ENCODE data around the gene ZDHHC8. TPM values are rescaled to one million over a fixed set of nuclear protein-coding genes. Genes with fewer than 3 reads are reported as not detected.
A peak's percentile ranks its signal among the peaks of the same experiment; 100 is the strongest.

ZDHHC8 gene
- total and polyA plus RNA-seq, 12 donors, result 5.7 to 109 (median 36.1) TPM

- Histone ChIP-seq H3K9me3 (replicated peaks in 1 of 3) (no peaks in the 10 kb centered on the region), H3K4me3 (no peak overlapping the region), H3K27me3 (no peaks in the 10 kb centered on the region), H3K4me1 (replicated peaks in 1 of 2) (peaks cover 0 to 2% of the 10 kb centered on the region in 2 donors), H3K27ac (peak overlapping the region in 1 of 5 donors; percentile 38), H3K36me3 (replicated peaks in 1 of 2) (peaks cover 0 to 94% of the 10 kb centered on the region in 2 donors)
- no peak for TF ChIP-seq CTCF (IDR thresholded peaks at IDR 0.05)
- TF ChIP-seq POLR2A (IDR thresholded peaks at IDR 0.05), result no peak
- WGBS, 4 donors, result 90 to 93% (median 92%) methylated on average over 9 of the region's 9 CpGs
- DNase-seq, result no peak
- intact Hi-C loops (cut with DNase I), result no loop called here
Measured at GRCh38 chr22:20110359-20110985, 21.1 kb upstream of the ZDHHC8 start.

- Histone ChIP-seq H3K9me3 (replicated peaks in 1 of 3) (no peaks in the 10 kb centered on the region), H3K27ac (peak overlapping the region in 1 of 5 donors; percentile 52), H3K4me1 (replicated peaks in 1 of 2) (peaks cover 6 to 9% of the 10 kb centered on the region in 2 donors), H3K4me3 (no peak overlapping the region), H3K36me3 (replicated peaks in 1 of 2) (peaks cover 0 to 90% of the 10 kb centered on the region in 2 donors), H3K27me3 (no peaks in the 10 kb centered on the region)
- WGBS, 4 donors, result 60 to 64% (median 61%) methylated on average over 14 of the region's 14 CpGs
- TF ChIP-seq POLR2A (IDR thresholded peaks at IDR 0.05) (no peak), CTCF (IDR thresholded peaks at IDR 0.05) (peak in 5 of 6 experiments; percentile 17 to 35 (median 32))
- DNase-seq, result no peak
- intact Hi-C loops (cut with DNase I), result no loop called here
Measured at GRCh38 chr22:20111045-20111688, 20.4 kb upstream of the ZDHHC8 start.

- peak in 3 of 7 donors; percentile 55 to 59 (median 58) for DNase-seq
- Histone ChIP-seq H3K9me3 (replicated peaks in 1 of 3) (no peaks in the 10 kb centered on the region), H3K4me3 (no peak overlapping the region), H3K4me1 (replicated peaks in 1 of 2) (peaks cover 10 to 13% of the 10 kb centered on the region in 2 donors), H3K36me3 (replicated peaks in 1 of 2) (peaks cover 0 to 82% of the 10 kb centered on the region in 2 donors), H3K27ac (peak overlapping the region in 3 of 5 donors; percentile 51 to 52 (median 52)), H3K27me3 (no peaks in the 10 kb centered on the region)
- 46 to 62% (median 58%) methylated on average over 4 to 7 of the region's 7 CpGs for WGBS, 4 donors
- no peak for TF ChIP-seq CTCF (IDR thresholded peaks at IDR 0.05)
- TF ChIP-seq POLR2A (IDR thresholded peaks at IDR 0.05), result no peak
- intact Hi-C loops (cut with DNase I), result no loop called here
Measured at GRCh38 chr22:20111689-20112622, 19.6 kb upstream of the ZDHHC8 start.
